GM19463 (cell line): Measurements from ENCODE around the gene TTC21B.
"Not testable (repeated sequence)": the region's sequence is repeated elsewhere in the genome, so short reads cannot be mapped to it uniquely, and the experiment has no call there.

Experiments
- ATAC-seq: cut with Tn5 transposase; IDR thresholded peaks from one replicate; pipeline ENCODE4 v1.9.1; 2021; ENCODE audit warnings: mild to moderate bottlenecking, moderate library complexity; ENCODE audit not compliant: unreplicated experiment

Gene TTC21B

DNA sequence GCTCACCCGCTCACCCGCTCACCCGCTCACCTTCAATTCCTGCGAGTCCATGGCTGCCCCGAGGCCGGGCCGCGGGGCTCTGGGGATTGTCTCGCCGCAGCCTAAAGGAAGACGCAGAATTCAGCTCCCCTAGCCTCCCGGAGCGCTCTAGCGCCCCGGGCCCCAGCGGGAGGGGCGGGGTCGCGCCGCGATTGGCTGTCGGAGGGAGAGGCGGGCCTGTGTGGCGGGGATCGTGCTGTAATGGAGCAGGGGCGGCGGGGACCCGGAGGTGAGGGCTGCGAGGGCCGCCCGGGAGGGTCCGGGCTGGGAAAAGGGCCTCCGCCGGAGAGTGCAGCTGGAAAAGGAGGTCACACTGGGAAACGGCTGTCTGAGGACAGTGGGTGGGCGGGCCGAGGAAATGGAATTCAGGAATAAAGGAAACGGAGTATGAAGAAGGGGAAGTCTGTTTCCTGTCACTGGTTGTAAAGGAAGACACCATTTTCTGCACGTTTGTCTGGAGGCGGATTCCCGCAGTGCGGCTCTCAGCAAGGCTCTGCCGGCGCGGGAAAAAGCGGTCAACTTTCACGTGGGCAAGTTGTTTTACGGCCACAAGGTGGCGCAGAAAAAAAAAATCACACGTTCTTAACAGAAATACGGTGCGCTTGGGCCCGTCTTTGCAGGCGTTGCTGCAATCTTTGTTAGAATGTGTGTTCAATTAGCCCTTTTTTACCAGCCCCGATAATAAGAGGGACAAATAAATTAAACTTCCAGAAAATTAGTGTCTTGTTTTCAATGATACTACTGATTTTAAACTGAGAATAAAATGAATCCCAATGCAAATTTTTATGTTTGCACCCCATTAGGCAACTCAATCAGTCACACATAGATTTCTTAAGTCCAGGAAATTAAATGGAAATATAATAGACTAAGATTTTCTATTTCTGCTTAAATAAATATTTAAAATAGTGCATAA, at the start of gene TTC21B:
Gene TTC21B (minus strand): TSS at position 122 of the 952 bp plus-strand sequence. CDS start 71 bp downstream, at position 51.
- peak; percentile 93 for ATAC-seq

DNA sequence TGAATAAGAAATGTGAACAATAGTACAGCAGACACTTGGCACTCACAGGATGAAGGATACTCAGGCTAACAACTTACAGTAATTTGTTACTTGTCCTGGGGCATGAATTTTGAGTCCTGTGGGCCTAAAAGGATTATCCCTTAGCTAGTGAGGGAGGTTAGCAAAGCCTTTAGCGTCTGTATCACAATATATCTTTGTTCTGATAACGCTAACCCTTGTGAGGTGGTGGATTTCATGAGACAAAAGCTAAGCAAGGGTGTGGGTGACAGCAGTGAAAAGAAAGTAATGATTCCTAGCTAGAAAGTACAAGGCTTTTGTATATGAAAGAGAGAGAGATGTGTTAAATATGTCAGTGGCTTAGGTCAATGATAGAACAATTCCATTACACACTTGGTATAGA, 46.8 kb upstream of the TTC21B start:
- no peak for ATAC-seq

DNA sequence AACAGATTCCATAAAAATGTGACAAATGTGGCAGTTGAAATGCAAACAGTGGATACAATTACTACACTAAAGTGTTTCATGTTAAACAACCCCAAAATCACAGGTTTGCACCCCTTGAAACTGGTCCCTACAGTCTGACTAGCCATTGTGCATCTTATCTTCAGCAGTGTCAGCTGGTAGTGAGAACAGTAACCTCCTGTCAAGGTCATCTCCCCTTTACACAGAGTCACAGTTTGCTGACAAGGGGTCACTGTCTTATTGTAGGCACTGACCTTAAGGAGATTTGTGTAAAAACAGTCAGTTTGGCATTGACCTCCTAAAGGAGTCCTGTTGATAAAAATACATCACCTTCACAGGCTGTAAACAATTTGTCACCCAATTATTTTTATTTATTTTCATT, 37.3 kb upstream of the TTC21B start:
- no peak for ATAC-seq

DNA sequence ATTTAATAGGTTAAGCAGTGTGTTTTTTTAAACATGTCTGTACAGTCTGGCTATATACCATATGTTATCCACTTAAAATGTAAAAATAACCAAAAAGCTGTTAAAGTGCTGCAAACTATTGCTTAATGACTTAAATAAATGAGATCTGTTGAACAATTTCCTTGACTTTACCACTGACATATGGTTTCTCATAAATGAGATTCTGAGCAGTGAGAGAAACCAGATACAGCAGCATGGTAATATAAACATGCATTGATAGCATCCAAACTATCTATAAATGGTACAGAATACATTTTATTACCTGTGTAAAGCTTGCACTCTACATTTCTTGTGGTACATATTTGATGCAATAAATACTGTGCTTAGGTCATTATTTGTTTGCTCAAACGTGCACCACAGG, 36.3 kb upstream of the TTC21B start:
- no peak for ATAC-seq

DNA sequence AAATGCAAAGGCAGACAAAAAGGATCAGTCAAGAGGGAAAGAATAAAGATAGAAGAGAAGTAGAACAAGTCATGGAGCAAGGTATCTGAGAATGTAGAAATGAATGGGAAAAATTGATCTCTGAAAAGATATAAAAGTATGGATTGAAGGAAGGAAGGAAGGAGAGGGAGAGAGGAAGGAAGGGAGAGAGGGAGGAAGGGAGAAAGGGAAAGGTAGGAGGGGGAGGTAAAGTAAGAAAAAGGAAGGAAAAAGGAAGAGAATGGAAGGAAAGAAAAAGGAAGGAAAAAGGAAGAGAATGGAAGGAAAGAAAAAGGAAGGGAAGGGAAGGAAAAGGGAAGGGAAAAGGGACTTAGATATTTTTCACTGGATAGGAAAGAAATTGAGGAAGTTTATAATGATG, 31.5 kb upstream of the TTC21B start:
- no peak for ATAC-seq

DNA sequence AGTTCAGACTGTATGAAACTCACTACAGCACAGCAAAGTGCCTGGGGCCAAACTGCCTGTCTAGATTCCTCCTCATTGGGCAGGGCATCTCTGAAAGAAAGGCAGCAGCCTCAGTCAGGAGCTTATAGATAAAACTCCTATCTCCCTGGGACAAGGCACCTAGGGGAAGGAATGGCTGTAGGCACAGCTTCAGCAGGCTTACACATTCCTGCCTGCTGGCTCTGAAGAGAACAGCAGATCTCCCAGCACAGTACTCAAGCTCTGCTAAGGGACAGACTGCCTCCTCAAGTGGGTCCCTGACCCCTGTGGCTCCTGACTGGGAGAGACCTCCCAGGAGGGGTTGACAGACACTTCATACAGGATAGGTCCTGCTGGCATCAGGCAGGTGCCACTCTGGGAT, 18.6 kb upstream of the TTC21B start:
- not testable (repeated sequence) for ATAC-seq

DNA sequence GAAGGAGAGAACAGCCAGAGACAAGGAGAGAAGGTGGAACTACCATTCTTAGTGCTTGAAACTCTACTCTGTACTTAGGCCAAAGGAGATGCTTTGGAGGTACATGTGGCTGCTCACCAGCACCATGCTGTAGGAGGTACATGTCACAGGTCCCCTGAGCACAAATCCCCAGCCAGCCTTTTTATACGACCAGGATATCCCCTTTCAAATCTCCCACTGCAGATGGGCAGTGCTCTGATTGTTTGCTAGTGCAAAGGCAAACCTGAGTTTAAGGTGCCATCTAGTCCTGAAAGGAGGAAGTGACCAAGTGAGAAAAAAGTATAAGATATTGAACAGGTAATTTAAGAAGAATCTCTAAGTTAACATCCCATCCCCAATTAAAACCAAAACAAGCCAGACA, 17.1 kb upstream of the TTC21B start:
- no peak for ATAC-seq

DNA sequence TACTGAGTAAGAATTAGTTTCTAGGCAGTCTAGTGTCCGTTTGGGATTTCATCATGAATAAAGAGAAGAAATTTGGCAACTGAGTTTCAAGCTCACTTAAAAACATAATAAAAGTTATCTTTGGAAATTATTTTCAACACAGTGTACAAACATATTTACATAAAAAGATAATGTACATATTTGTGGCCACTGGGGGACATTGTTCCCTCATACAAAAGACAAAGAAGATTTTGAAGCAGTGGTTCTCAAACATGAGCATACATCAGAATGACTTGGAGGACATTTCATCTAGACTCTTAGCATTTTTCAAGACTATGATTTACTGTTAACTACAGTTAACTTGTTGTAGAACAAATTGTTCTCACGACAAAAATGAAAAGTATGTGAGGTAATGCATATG, 15.7 kb upstream of the TTC21B start:
- ATAC-seq: no peak

DNA sequence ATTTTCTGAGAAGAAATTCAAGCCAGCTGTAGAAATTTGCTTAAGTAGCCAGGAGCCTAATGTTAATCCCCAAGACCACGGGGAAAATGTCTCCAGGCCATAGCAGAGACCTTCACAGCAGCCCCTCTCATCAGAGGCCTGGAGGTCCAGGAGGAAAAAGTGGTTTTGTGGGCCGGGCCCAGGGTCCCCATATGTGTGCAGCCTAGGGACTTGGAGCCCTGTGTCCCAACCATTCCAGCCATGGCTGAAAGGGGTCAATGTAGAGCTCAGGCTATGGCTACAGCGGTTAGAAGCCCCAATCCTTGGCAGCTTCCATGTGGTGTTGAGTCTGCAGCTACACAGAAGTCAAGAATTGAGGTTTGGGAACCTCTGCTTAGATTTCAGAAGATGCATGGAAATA, 14.2 kb upstream of the TTC21B start:
- no peak for ATAC-seq

DNA sequence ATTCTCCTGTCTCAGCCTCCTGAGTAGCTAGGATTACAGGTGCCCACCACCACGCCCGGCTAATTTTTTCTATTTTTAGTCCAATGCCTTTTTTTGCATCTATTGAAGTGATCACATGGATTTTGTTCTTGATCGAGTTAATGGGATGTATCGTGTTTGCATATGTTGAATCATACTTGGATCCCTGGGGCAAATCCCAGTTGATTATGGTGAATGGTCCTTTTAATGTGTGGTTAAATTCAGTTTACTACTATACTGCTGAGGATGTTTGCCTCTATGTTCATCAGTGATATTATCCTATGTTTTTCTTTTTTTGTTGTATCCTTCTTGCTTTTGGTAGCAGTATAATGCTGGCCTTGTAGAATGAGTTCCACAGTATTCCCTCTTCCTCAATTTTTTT, 8.2 kb upstream of the TTC21B start:
- ATAC-seq: no peak

DNA sequence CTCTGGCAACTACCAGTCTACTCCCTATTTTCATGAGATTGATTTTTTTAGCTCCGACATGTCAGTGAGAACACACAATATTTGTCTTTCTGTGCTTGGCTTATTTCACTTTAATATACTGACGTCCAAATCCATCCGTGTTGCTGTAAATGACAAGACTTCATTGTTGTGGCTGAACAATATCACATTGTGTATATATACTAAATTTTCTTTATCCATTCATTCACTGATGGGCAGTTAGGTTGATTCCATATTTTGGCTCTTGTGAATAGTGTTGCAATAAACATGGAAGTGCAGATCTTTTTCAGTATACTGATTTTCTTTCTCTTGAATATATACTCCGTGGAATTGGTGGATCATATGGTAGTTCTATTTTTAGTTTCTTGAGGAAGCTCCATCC, 5.8 kb upstream of the TTC21B start:
- no peak for ATAC-seq

DNA sequence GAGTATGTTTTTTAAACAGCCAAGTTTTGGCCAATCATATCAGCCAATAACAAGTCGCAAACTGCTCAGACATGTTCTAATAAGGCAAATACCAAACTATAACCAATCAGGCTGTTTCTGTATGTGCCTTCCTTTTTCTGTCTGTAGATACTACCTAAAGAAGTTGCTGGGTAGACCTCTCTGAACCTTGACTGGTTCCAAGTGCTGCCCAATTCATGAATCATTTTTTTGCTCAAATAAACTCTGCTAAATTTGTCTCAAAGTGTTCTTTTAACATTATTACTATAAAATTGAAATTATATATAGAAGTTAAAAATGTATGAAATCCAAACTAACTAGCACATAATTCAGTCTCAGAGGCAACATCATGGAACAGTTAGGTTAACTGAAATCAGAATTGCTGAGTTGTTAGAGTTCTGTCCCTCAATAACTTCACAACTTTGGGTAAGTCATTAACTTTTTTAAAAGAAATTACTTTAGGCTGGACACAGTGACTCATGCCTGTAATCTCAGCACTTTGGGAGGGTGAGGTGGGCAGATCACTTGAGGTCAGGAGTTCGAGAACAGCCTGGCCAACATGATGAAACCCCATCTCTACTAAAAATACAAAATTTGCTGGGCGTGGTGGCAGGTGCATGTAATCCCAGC, 4.9 kb upstream of the TTC21B start:
- ATAC-seq: no peak

DNA sequence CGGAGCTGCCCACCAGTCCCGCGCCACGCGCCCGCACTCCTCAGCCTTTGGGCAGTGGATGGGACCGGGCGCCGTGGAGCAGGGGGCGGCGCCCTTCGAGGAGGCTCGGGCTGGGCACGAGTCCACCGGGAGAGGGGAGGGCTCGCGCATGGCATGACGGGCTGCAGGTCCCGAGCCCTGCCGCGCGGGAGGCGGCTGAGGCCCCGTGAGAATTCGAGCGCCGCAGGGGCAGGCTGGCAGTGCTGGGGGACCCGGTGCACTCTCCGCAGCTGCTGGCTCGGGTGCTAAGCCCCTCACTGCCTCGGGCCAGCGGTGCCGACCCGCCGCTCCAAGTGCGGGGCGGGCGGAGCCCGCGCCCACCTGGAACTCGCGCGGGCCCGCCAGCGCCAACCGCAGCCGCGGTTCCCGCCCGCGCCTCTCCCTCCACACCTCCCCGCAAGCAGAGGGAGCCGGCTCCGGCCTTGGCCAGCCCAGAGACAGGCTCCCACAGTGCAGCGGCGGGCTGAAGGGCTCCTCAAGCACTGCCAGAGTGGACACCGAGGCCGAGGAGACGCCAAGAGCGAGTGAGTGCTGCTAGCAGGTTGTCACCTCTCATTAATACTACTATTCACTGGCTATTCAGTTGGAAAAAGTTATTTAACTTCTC, 3.6 kb upstream of the TTC21B start:
- ATAC-seq: no peak

DNA sequence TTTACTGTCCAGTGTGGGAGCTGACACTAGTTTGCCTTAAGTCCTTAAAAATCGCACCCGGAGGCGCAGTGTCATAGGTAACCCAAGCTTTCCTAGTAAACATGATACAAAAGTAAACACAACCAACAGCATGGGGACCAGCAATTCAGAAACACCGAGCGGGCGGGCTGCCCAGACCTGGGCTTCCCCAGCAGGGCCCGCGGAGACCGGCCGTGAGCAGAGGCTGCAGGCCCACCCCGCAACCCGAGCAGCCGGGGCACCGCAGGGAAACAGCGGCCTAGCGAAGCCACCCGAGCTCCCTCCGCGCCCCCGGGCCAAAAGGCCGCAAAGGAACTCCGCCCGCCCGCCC, 296 bp downstream of the TTC21B start:
- ATAC-seq: peak; percentile 29

DNA sequence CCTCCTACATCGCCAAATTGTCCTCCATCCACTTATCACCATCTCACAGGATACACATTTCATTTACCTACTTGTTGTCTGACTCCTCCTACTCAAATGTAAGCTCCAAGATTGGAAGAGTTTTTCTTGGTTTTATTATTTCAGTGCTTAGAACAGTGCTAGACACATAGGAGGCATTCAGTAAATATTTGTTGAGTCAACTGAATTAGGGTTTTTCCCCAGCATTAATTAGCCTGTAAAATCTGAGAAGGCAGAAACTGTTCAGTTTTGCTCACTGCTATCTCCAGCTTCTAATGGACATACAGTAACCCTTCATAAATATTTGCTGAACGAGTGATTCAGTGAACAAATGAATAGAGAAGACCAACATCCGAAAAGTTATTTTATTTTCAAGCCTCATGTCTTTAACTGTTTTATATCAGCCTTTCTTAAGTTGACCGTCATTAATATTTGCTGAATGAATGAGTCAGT, 800 bp downstream of the TTC21B start:
- no peak for ATAC-seq

DNA sequence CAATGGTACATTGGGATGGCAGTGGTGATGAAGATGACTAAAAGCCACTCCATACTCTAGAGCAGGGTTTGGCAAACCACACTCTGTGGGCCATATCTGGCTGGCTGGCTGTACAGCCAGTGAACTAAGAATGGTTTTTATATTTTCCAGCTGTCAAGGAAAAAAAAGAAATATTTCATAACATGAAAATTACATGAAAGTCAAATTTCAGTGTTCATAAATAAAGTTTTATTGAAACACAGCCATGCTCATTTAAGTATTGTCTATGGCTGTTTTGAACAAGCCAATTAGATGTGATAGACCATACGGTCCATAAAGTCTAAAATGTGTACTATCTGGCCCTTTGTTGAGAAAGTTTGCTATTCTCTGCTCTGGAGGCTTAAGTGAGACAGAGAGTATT, 1.5 kb downstream of the TTC21B start:
- no peak for ATAC-seq

DNA sequence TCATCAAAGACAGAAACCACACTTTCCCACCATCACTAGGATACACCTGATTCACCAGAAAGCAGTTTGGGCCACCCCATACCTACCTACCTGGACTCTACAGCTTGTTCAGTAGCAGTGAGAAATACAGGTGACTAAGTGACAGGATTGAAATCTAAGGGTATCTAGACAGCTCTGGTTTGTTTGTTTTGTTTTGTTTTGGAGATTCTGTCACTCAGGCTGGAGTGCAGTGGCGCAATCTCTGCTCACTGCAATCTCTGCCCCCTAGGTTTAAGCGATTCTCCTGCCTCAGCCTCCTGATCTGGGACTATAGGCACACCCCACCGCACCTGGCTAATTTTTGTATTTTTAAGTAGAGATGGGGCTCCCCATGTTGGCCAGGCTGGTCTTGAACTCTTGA, 3.1 kb downstream of the TTC21B start:
- ATAC-seq: no peak

DNA sequence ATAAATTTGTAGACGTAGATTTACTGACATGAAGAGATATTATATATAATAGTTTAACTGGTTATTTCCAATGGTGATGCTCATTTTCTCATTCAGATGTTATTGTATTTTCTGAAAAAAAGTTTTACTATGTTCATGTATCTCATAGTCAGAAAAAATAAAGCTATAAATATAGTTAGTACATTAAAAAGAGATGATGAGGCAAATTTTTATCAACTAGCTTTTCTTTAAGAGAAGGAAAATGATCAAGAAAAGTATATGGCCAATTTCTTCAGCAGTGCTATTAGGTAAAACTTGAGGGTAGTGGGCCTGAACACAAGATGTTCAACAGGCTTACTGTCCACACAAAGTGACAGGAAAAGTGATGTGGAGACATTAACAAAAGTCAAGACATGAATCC, 11.7 kb downstream of the TTC21B start:
- no peak for ATAC-seq

DNA sequence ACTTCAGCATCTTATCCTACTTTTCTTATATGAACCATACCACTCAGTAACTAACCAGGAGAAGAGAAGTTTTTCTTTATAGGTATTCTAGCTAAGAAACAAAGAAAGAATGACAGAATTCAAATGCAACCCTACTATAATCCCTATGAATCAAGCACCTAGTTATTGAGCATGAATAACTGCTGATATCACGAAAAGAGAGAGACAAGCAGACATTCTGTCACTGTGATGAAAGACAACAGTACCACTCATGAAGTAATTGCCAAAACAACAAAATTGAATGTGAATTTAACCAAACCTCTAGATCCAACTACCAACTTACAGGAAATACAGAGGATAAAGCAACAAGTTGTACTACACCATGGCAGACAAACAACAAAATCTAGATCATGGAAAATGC, 15.3 kb downstream of the TTC21B start:
- ATAC-seq: no peak

DNA sequence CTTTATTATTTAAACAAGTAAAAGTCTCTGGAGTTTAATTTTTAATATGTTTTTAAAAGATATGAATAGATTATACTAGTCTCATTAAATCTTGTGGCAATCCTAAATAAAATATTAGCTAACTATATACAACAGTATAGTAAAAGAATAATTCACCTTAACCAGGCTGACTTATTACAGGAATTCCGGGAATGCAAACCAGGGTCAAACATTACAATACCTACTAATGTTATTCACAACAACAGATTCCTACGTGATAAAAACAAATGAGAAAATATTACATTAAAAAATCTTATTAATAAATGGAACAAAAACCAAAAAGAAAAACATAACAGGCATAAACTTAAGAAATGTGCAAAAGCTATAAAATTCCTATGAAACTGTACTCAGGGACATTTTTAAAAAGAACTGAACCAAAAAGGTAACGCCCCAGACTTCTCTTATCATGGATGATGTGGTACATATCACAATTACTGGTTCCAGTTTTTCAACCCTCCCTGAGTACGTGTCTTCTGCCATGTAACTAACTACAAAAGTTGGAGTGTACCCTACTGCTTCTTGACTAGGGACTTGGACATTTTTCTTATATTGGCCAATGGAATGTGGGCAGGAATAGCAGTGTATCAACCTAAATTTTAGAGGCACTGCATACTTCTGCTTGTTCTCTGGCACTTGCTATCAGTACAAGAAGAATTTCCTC, 20.2 kb downstream of the TTC21B start:
- ATAC-seq: no peak

DNA sequence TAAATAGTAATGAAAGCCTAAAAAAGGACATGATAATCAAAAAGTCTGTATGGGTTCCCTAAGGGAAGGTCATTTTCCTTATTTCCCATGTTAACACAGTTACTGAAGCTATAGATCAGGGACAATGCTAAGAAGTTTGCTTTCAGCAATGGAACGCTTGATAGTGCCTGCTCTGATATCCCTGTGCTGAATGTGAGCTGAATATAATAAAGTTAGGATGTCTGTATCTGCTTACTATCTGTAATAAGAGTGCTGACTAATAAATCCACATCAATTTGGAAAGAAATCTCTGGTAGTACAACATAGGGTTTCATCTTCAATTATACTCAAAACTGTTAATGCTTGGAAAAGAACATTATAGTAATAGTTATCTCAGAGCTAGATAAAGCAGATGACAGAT, 25.8 kb downstream of the TTC21B start:
- no peak for ATAC-seq
